ENCODE measurements around the gene HSD11B1L.
"Not testable (repeated sequence)": the region's sequence is repeated elsewhere in the genome, so short reads cannot be mapped to it uniquely, and the experiment has no call there.

The HSD11B1L gene

GRCh38 chr19:5698635-5699422 lies 18.0 kb downstream of the HSD11B1L start:
- DNase-seq (ENCODE audit: low read depth), result no peak

- no peak for DNase-seq (ENCODE audit: low read depth)
These were observed 19.7 kb downstream of the HSD11B1L start for GRCh38 chr19:5700455-5701092.

- DNase-seq (ENCODE audit: low read depth), result not testable (repeated sequence)
These were observed 21.2 kb downstream of the HSD11B1L start for GRCh38 chr19:5702053-5702410.

GRCh38 chr19:5703819-5704818 lies 23.3 kb downstream of the HSD11B1L start:
- no peak for DNase-seq (ENCODE audit: low read depth)

GRCh38 chr19:5705552-5705951 lies 24.7 kb downstream of the HSD11B1L start:
- DNase-seq (ENCODE audit: low read depth), result no peak

- DNase-seq (ENCODE audit: low read depth), result no peak
These were observed 26.2 kb downstream of the HSD11B1L start for GRCh38 chr19:5706876-5707573.

GRCh38 chr19:5707576-5708575 lies 27.0 kb downstream of the HSD11B1L start:
- DNase-seq (ENCODE audit: low read depth), result no peak

- DNase-seq (ENCODE audit: low read depth), result no peak
These were observed 30.2 kb downstream of the HSD11B1L start for GRCh38 chr19:5711025-5711424.

GRCh38 chr19:5711713-5712161 lies 30.9 kb downstream of the HSD11B1L start:
- no peak for DNase-seq (ENCODE audit: low read depth)

- DNase-seq (ENCODE audit: low read depth), result no peak
These were observed 32.4 kb downstream of the HSD11B1L start for GRCh38 chr19:5713228-5713627.

GRCh38 chr19:5714816-5715215 lies 34.0 kb downstream of the HSD11B1L start:
- no peak for DNase-seq (ENCODE audit: low read depth)

GRCh38 chr19:5717215-5717935 lies 36.5 kb downstream of the HSD11B1L start:
- no peak for DNase-seq (ENCODE audit: low read depth)

- DNase-seq (ENCODE audit: low read depth), result no peak
These were observed 37.3 kb downstream of the HSD11B1L start for GRCh38 chr19:5718037-5718578.

GRCh38 chr19:5718579-5719273 lies 37.9 kb downstream of the HSD11B1L start:
- peak; percentile 64 for DNase-seq (ENCODE audit: low read depth)

- no peak for DNase-seq (ENCODE audit: low read depth)
These were observed 38.6 kb downstream of the HSD11B1L start for GRCh38 chr19:5719274-5719960.

GRCh38 chr19:5719961-5720790 lies 39.3 kb downstream of the HSD11B1L start, which contains the start of the genes CATSPERD and LONP1:
TSS of gene CATSPERD (plus strand) at chr19:5720637. CDS start at chr19:5720738, 101 bp downstream.
TSS of gene LONP1 (minus strand) at chr19:5720146. CDS start at chr19:5720132, 14 bp downstream.
- DNase-seq (ENCODE audit: low read depth), result peak; percentile 91

GRCh38 chr19:5727453-5728050 lies 46.7 kb downstream of the HSD11B1L start:
- DNase-seq (ENCODE audit: low read depth), result no peak
